PFSK-1 (cell line): ENCODE results near the gene SELENON.

Experiments used
- SIN3A ChIP-seq: IDR thresholded peaks from 2 replicates; pipeline ENCODE4 v1.6.1; 2012; ENCODE audit warnings: mild to moderate bottlenecking, low read length, moderate library complexity, borderline replicate concordance; ENCODE audit not compliant: insufficient read depth
- TAF1 ChIP-seq: IDR thresholded peaks from 2 replicates; pipeline ENCODE4 v1.6.1; 2012; ENCODE audit warnings: low read length, control low read depth, borderline replicate concordance; ENCODE audit not compliant: insufficient read depth

DNA sequence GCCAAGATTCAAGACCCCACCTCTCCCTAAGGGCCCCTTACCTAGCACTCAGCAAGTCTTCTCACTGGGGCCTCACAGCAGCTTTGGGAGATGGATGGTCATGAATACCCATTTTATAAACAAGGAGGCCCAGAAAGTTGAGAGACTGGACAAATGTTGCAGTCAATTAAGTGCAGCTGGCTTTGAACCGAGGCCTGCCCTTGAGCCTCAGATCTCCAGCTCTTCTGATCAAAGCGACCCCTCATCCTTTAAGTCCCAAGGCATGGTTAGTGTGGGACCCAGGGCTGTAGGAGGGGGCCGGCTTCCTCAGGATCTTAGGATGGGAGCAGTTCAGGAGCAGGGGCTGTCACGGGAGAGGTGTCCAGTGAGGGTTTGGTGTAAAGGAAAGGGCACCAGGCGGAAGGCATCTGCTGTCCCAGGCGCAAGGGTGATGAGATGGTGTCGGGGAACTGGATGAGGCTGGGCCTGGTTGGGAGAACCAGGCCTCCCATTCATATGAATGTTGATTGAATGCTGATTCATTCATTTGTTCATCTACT is 14.6 kb downstream of the SELENON start:
- no peak for TF ChIP-seq TAF1
- TF ChIP-seq SIN3A, result no peak
